ENCODE data around the gene GRHL1.
A peak's percentile ranks its signal among the peaks of the same experiment; 100 is the strongest.

The GRHL1 gene

GRCh38 chr2:9961013-9961412 is 9.5 kb downstream of the GRHL1 start:
- H3K79me2 ChIP-seq (ENCODE audit: control insufficient read depth, low read length): no peaks in the 10 kb centered on the region
- peaks cover 6% of the 10 kb centered on the region; the same call in 1 of the 2 replicates for H3K36me3 ChIP-seq (ENCODE audit: control insufficient read depth, low read length)
- no peaks in the 10 kb centered on the region for H3K9me3 ChIP-seq (ENCODE audit: control insufficient read depth, insufficient read depth, low read length)
- H3K27ac ChIP-seq (ENCODE audit: low read depth, low read length): no peak overlapping the region
- no peaks in the 10 kb centered on the region for H3K9me2 ChIP-seq (replicated peaks; ENCODE audit: control insufficient read depth, low read length)
- H3K4me1 ChIP-seq (ENCODE audit: control insufficient read depth, low read length): peaks cover 45% of the 10 kb centered on the region
- H3K27me3 ChIP-seq (ENCODE audit: control insufficient read depth, low read length): no peaks in the 10 kb centered on the region
- no peaks in the 10 kb centered on the region for H4K20me1 ChIP-seq (ENCODE audit: control insufficient read depth, insufficient read depth, low read depth, low read length)
- TF ChIP-seq, protein P1, sequence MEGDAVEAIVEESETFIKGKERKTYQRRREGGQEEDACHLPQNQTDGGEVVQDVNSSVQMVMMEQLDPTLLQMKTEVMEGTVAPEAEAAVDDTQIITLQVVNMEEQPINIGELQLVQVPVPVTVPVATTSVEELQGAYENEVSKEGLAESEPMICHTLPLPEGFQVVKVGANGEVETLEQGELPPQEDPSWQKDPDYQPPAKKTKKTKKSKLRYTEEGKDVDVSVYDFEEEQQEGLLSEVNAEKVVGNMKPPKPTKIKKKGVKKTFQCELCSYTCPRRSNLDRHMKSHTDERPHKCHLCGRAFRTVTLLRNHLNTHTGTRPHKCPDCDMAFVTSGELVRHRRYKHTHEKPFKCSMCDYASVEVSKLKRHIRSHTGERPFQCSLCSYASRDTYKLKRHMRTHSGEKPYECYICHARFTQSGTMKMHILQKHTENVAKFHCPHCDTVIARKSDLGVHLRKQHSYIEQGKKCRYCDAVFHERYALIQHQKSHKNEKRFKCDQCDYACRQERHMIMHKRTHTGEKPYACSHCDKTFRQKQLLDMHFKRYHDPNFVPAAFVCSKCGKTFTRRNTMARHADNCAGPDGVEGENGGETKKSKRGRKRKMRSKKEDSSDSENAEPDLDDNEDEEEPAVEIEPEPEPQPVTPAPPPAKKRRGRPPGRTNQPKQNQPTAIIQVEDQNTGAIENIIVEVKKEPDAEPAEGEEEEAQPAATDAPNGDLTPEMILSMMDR (IDR thresholded peaks at IDR 0.05; ENCODE audit: low read depth, low read length, poor library complexity, severe bottlenecking): no peak
- TF ChIP-seq EZH2phosphoT487 (IDR thresholded peaks at IDR 0.05; ENCODE audit: borderline replicate concordance, low read length): no peak
- H3F3A ChIP-seq (ENCODE audit: control insufficient read depth, insufficient read depth): 0 out of 2 replicates have a peak, but pooled peaks cover 2% of the 10 kb centered on the region
- no peak overlapping the region for H3K4me2 ChIP-seq (ENCODE audit: low read length)
- no peak overlapping the region for H3K4me3 ChIP-seq (ENCODE audit: low read length)

- Histone ChIP-seq H3K4me3 (ENCODE audit: low read length) (no peak overlapping the region), H3K9me2 (replicated peaks; ENCODE audit: control insufficient read depth, low read length) (no peaks in the 10 kb centered on the region), H3K27me3 (ENCODE audit: control insufficient read depth, low read length) (no peaks in the 10 kb centered on the region), H4K20me1 (ENCODE audit: control insufficient read depth, insufficient read depth, low read depth, low read length) (no peaks in the 10 kb centered on the region), H3K79me2 (ENCODE audit: control insufficient read depth, low read length) (no peaks in the 10 kb centered on the region), H3K4me1 (ENCODE audit: control insufficient read depth, low read length) (peaks cover 62% of the 10 kb centered on the region), H3F3A (ENCODE audit: control insufficient read depth, insufficient read depth) (peaks cover 6% of the 10 kb centered on the region; the same call in 1 of the 2 replicates), H3K4me2 (ENCODE audit: low read length) (no peak overlapping the region), H3K27ac (ENCODE audit: low read depth, low read length) (no peak overlapping the region), H3K9me3 (ENCODE audit: control insufficient read depth, insufficient read depth, low read length) (no peaks in the 10 kb centered on the region), H3K36me3 (ENCODE audit: control insufficient read depth, low read length) (peaks cover 6% of the 10 kb centered on the region; the same call in 1 of the 2 replicates)
- TF ChIP-seq, protein P1 (IDR thresholded peaks at IDR 0.05; ENCODE audit: low read depth, low read length, poor library complexity, severe bottlenecking): no peak
- TF ChIP-seq EZH2phosphoT487 (IDR thresholded peaks at IDR 0.05; ENCODE audit: borderline replicate concordance, low read length): no peak
These were observed 13.0 kb downstream of the GRHL1 start for GRCh38 chr2:9964334-9964980.

- H4K20me1 ChIP-seq (ENCODE audit: control insufficient read depth, insufficient read depth, low read depth, low read length): no peaks in the 10 kb centered on the region
- H3K4me3 ChIP-seq (ENCODE audit: low read length): no peak overlapping the region
- H3K9me2 ChIP-seq (replicated peaks; ENCODE audit: control insufficient read depth, low read length): no peaks in the 10 kb centered on the region
- H3F3A ChIP-seq (ENCODE audit: control insufficient read depth, insufficient read depth): peaks cover 6% of the 10 kb centered on the region; the same call in 1 of the 2 replicates
- H3K9me3 ChIP-seq (ENCODE audit: control insufficient read depth, insufficient read depth, low read length): no peaks in the 10 kb centered on the region
- peaks cover 6% of the 10 kb centered on the region; the same call in 1 of the 2 replicates for H3K36me3 ChIP-seq (ENCODE audit: control insufficient read depth, low read length)
- H3K79me2 ChIP-seq (ENCODE audit: control insufficient read depth, low read length): no peaks in the 10 kb centered on the region
- H3K27ac ChIP-seq (ENCODE audit: low read depth, low read length): no peak overlapping the region
- H3K27me3 ChIP-seq (ENCODE audit: control insufficient read depth, low read length): no peaks in the 10 kb centered on the region
- peak overlapping the region; percentile 6; the same call in 1 of the 2 replicates for H3K4me2 ChIP-seq (ENCODE audit: low read length)
- no peak for TF ChIP-seq EZH2phosphoT487 (IDR thresholded peaks at IDR 0.05; ENCODE audit: borderline replicate concordance, low read length)
- TF ChIP-seq, protein P1 (IDR thresholded peaks at IDR 0.05; ENCODE audit: low read depth, low read length, poor library complexity, severe bottlenecking): no peak
- peaks cover 62% of the 10 kb centered on the region for H3K4me1 ChIP-seq (ENCODE audit: control insufficient read depth, low read length)
These were observed 13.8 kb downstream of the GRHL1 start for GRCh38 chr2:9965119-9965822.
